ENCODE results near the gene PTOV1. TPM values are rescaled to one million over a fixed set of nuclear protein-coding genes. Genes with fewer than 3 reads are reported as not detected.

Gene PTOV1
- total RNA-seq, 1 experiment from 2014 or later: 114 TPM

GRCh38 chr19:49806620-49806959 is 44.4 kb upstream of the PTOV1 start:
- TF ChIP-seq TCF7L2 (IDR thresholded peaks at IDR 0.05; ENCODE audit: low read depth, low read length) (no peak), SIN3A (IDR thresholded peaks at IDR 0.05; ENCODE audit: borderline replicate concordance, insufficient read depth, low read depth, low read length) (no peak), CTCF (IDR thresholded peaks at IDR 0.05) (no peak), POLR2AphosphoS5 (IDR thresholded peaks at IDR 0.05; ENCODE audit: low read depth, low read length) (no peak)
- TF ChIP-seq, protein P1, sequence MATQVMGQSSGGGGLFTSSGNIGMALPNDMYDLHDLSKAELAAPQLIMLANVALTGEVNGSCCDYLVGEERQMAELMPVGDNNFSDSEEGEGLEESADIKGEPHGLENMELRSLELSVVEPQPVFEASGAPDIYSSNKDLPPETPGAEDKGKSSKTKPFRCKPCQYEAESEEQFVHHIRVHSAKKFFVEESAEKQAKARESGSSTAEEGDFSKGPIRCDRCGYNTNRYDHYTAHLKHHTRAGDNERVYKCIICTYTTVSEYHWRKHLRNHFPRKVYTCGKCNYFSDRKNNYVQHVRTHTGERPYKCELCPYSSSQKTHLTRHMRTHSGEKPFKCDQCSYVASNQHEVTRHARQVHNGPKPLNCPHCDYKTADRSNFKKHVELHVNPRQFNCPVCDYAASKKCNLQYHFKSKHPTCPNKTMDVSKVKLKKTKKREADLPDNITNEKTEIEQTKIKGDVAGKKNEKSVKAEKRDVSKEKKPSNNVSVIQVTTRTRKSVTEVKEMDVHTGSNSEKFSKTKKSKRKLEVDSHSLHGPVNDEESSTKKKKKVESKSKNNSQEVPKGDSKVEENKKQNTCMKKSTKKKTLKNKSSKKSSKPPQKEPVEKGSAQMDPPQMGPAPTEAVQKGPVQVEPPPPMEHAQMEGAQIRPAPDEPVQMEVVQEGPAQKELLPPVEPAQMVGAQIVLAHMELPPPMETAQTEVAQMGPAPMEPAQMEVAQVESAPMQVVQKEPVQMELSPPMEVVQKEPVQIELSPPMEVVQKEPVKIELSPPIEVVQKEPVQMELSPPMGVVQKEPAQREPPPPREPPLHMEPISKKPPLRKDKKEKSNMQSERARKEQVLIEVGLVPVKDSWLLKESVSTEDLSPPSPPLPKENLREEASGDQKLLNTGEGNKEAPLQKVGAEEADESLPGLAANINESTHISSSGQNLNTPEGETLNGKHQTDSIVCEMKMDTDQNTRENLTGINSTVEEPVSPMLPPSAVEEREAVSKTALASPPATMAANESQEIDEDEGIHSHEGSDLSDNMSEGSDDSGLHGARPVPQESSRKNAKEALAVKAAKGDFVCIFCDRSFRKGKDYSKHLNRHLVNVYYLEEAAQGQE (IDR thresholded peaks at IDR 0.05; ENCODE audit: insufficient read depth in 1 of 2, low read depth in 2 of 2, low read length in 1 of 2): no peak
- no peaks in the 10 kb centered on the region for H3K36me3 ChIP-seq (ENCODE audit: control insufficient read depth, insufficient read depth, low read length)
- H3K27me3 ChIP-seq (ENCODE audit: control insufficient read depth, insufficient read depth, low read length): no peaks in the 10 kb centered on the region
- H3K27ac ChIP-seq (ENCODE audit: low read length): no peak overlapping the region
- intact Hi-C loops (cut with micrococcal nuclease; ENCODE audit: unreplicated experiment): no loop called here
- in situ Hi-C loops (cut with HindIII; ENCODE audit: low pct_unique_long_range_greater_than_20kb, low sequenced_read_pairs): no loop called here
- DNase-seq (ENCODE audit: low read depth, low spot score): no peak
- CTCF ChIA-PET: no interaction called here
- BruUV-seq (replicated peaks): no TSS peak
- no peak overlapping the region for H3K4me3 ChIP-seq (ENCODE audit: low read depth in 2 of 2, low read length in 2 of 2)
- POLR2A ChIA-PET: no interaction called here
- peaks cover 5% of the 10 kb centered on the region; the same call in 1 of the 2 replicates for H3K4me1 ChIP-seq (ENCODE audit: control insufficient read depth, insufficient read depth, low read length)
- H3K9me3 ChIP-seq (ENCODE audit: control insufficient read depth, insufficient read depth, low read depth, low read length): no peaks in the 10 kb centered on the region
- no peak for ATAC-seq

GRCh38 chr19:49807058-49807903 is 43.7 kb upstream of the PTOV1 start:
- TF ChIP-seq, protein P1 (IDR thresholded peaks at IDR 0.05; ENCODE audit: insufficient read depth in 1 of 2, low read depth in 2 of 2, low read length in 1 of 2): no peak
- TF ChIP-seq TCF7L2 (IDR thresholded peaks at IDR 0.05; ENCODE audit: low read depth, low read length) (no peak), POLR2AphosphoS5 (IDR thresholded peaks at IDR 0.05; ENCODE audit: low read depth, low read length) (no peak), SIN3A (IDR thresholded peaks at IDR 0.05; ENCODE audit: borderline replicate concordance, insufficient read depth, low read depth, low read length) (no peak), CTCF (IDR thresholded peaks at IDR 0.05) (no peak)
- no TSS peak for BruUV-seq (replicated peaks)
- Histone ChIP-seq H3K9me3 (ENCODE audit: control insufficient read depth, insufficient read depth, low read depth, low read length) (no peaks in the 10 kb centered on the region), H3K4me1 (ENCODE audit: control insufficient read depth, insufficient read depth, low read length) (peaks cover 5% of the 10 kb centered on the region), H3K4me3 (ENCODE audit: low read depth in 2 of 2, low read length in 2 of 2) (no peak overlapping the region), H3K27me3 (ENCODE audit: control insufficient read depth, insufficient read depth, low read length) (no peaks in the 10 kb centered on the region), H3K27ac (ENCODE audit: low read length) (no peak overlapping the region), H3K36me3 (ENCODE audit: control insufficient read depth, insufficient read depth, low read length) (no peaks in the 10 kb centered on the region)
- in situ Hi-C loops (cut with HindIII; ENCODE audit: low pct_unique_long_range_greater_than_20kb, low sequenced_read_pairs): no loop called here
- ATAC-seq: no peak
- ChIA-PET POLR2A (no interaction called here), CTCF (no interaction called here)
- intact Hi-C loops (cut with micrococcal nuclease; ENCODE audit: unreplicated experiment): no loop called here
- no peak for DNase-seq (ENCODE audit: low read depth, low spot score)
